ENCODE measurements around the gene GHRHR.

DNA sequence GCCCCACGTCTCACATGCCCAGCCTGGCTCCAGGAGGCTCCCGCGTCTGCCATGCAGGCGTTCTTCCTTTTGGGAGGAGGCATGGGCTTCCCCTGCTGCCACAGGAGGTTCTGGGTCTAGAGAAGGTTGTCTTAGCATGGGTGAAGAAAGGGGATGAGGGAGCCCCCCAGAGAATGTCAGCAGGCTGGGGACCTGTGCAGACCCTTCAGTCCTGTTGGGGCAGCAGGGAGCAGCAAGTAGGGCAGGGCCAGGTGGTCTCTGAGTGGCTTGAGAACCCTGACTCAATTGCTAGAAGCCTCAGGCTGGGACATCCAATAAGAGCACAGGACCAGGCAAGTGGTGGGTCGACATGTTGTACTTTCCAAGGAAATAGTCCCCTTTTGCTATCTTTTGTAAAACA lies 54.0 kb downstream of the GHRHR start:
- TF ChIP-seq, protein P1, sequence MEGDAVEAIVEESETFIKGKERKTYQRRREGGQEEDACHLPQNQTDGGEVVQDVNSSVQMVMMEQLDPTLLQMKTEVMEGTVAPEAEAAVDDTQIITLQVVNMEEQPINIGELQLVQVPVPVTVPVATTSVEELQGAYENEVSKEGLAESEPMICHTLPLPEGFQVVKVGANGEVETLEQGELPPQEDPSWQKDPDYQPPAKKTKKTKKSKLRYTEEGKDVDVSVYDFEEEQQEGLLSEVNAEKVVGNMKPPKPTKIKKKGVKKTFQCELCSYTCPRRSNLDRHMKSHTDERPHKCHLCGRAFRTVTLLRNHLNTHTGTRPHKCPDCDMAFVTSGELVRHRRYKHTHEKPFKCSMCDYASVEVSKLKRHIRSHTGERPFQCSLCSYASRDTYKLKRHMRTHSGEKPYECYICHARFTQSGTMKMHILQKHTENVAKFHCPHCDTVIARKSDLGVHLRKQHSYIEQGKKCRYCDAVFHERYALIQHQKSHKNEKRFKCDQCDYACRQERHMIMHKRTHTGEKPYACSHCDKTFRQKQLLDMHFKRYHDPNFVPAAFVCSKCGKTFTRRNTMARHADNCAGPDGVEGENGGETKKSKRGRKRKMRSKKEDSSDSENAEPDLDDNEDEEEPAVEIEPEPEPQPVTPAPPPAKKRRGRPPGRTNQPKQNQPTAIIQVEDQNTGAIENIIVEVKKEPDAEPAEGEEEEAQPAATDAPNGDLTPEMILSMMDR (IDR thresholded peaks at IDR 0.05; ENCODE audit: poor library complexity): no peak
- no peak for TF ChIP-seq EZH2 (IDR thresholded peaks at IDR 0.05; ENCODE audit: borderline replicate concordance)

Data from hepatocyte (in vitro differentiated cells).